SK-N-SH treated with all-trans-retinoic acid at 6 μM for 48 hours (cell line): ENCODE data around the gene CCDC171.

Experiments
- ARNTL ChIP-seq: fragments of 450-650 bp; formaldehyde crosslinking; IDR thresholded peaks from 2 replicates; pipeline ENCODE4 v1.5.0; 2020; ENCODE audit warnings: low read depth, mild to moderate bottlenecking, moderate library complexity, borderline replicate concordance
- ESRRG ChIP-seq: fragments of 250-450 bp; sonication (Bioruptor Pico); IDR thresholded peaks from 2 replicates; pipeline ENCODE4 v1.6.1; 2021; ENCODE audit warnings: mild to moderate bottlenecking
- OSR1 ChIP-seq: fragments of 250-450 bp; sonication (Bioruptor Pico); IDR thresholded peaks from 2 replicates; pipeline ENCODE4 v1.8.0; 2022; ENCODE audit warnings: moderate library complexity, mild to moderate bottlenecking, inconsistent platforms
- PATZ1 ChIP-seq: fragments of 250-450 bp; sonication (Bioruptor Pico); IDR thresholded peaks from 2 replicates; pipeline ENCODE4 v1.8.0; 2020; ENCODE audit warnings: mild to moderate bottlenecking, moderate library complexity, borderline replicate concordance
- POU6F1 ChIP-seq: fragments of 250-450 bp; sonication (Bioruptor Pico); IDR thresholded peaks from 2 replicates; pipeline ENCODE4 v1.8.0; 2021; ENCODE audit warnings: low read depth, mild to moderate bottlenecking, moderate library complexity, borderline replicate concordance
- RARB ChIP-seq: fragments of 250-450 bp; sonication (Bioruptor Pico); IDR thresholded peaks from 2 replicates; pipeline ENCODE4 v1.8.0; 2021; ENCODE audit warnings: mild to moderate bottlenecking, moderate library complexity
- SNAI2 ChIP-seq: fragments of 250-450 bp; sonication (Bioruptor Pico); IDR thresholded peaks from 2 replicates; pipeline ENCODE4 v1.5.0; 2020; ENCODE audit warnings: mild to moderate bottlenecking, moderate library complexity
- ZC3H10 ChIP-seq: fragments of 250-450 bp; sonication (Bioruptor Pico); IDR thresholded peaks from 2 replicates; pipeline ENCODE4 v1.5.1; 2021; ENCODE audit warnings: mild to moderate bottlenecking, moderate library complexity
- ZFP30 ChIP-seq: fragments of 450-650 bp; formaldehyde crosslinking; IDR thresholded peaks from 2 replicates; pipeline ENCODE4 v1.5.0; 2022; ENCODE audit warnings: mild to moderate bottlenecking, moderate library complexity
- ZNF565 ChIP-seq: fragments of 450-650 bp; formaldehyde crosslinking; conservative IDR thresholded peaks from 2 replicates; pipeline ENCODE4 v1.5.0; 2020; ENCODE audit warnings: low read depth, mild to moderate bottlenecking, moderate library complexity
- ZNF70 ChIP-seq: fragments of 450-650 bp; formaldehyde crosslinking; IDR thresholded peaks from 2 replicates; pipeline ENCODE4 v1.5.0; 2020; ENCODE audit warnings: mild to moderate bottlenecking, moderate library complexity
- TF ChIP-seq, protein P1 (sequence below): fragments of 250-450 bp; sonication (Bioruptor Pico); IDR thresholded peaks from 2 replicates; pipeline ENCODE4 v1.5.0; 2020; ENCODE audit warnings: mild to moderate bottlenecking, moderate library complexity

DNA sequence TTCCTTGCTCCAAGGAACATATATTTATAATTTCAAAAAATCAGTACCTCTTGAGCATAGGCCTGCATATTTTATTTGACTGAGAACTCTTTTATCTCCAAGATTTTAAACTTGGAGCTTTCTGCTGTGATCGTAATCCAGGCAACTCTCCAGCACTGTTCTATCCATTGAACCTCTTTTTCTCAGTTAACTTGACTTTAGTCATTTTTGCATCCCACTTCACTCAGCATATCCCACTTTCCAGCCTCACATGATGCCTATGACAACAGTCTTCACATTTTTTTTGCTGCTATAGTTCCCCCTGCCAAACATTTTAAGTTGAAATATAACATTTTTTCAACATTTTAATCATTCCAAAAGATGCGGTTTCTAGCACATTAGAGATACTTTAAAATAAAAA is 33.0 kb upstream of the CCDC171 start:
- TF ChIP-seq ARNTL: no peak
- TF ChIP-seq ZNF565 (CRISPR knock-in tag): no peak
- no peak for TF ChIP-seq OSR1
- TF ChIP-seq SNAI2 (CRISPR knock-in tag): no peak
- TF ChIP-seq ZC3H10 (CRISPR knock-in tag): no peak
- TF ChIP-seq ESRRG (CRISPR knock-in tag): no peak
- no peak for TF ChIP-seq ZFP30 (CRISPR knock-in tag)
- no peak for TF ChIP-seq RARB
- TF ChIP-seq, protein P1, sequence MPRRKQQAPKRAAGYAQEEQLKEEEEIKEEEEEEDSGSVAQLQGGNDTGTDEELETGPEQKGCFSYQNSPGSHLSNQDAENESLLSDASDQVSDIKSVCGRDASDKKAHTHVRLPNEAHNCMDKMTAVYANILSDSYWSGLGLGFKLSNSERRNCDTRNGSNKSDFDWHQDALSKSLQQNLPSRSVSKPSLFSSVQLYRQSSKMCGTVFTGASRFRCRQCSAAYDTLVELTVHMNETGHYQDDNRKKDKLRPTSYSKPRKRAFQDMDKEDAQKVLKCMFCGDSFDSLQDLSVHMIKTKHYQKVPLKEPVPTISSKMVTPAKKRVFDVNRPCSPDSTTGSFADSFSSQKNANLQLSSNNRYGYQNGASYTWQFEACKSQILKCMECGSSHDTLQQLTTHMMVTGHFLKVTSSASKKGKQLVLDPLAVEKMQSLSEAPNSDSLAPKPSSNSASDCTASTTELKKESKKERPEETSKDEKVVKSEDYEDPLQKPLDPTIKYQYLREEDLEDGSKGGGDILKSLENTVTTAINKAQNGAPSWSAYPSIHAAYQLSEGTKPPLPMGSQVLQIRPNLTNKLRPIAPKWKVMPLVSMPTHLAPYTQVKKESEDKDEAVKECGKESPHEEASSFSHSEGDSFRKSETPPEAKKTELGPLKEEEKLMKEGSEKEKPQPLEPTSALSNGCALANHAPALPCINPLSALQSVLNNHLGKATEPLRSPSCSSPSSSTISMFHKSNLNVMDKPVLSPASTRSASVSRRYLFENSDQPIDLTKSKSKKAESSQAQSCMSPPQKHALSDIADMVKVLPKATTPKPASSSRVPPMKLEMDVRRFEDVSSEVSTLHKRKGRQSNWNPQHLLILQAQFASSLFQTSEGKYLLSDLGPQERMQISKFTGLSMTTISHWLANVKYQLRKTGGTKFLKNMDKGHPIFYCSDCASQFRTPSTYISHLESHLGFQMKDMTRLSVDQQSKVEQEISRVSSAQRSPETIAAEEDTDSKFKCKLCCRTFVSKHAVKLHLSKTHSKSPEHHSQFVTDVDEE (CRISPR knock-in tag): no peak
- TF ChIP-seq POU6F1 (CRISPR knock-in tag): no peak
- no peak for TF ChIP-seq ZNF70 (CRISPR knock-in tag)
- no peak for TF ChIP-seq PATZ1 (CRISPR knock-in tag)
